Inferior parietal cortex (tissue), 1 donor: ENCODE measurements around the gene CENPO.

Experiments used
- DNase-seq: peaks from one replicate; pipeline ENCODE4 v3.0.0-alpha.2; 2016; ENCODE audit errors: extremely low spot score

The CENPO gene

GRCh38 chr2:24838541-24838940 is 45.3 kb downstream of the CENPO start:
- DNase-seq: no peak

GRCh38 chr2:24839729-24840128 is 46.5 kb downstream of the CENPO start:
- DNase-seq: no peak

- no peak for DNase-seq
Observed at GRCh38 chr2:24840164-24840869, 47.1 kb downstream of the CENPO start.

- DNase-seq: no peak
Observed at GRCh38 chr2:24840962-24841945, 48.0 kb downstream of the CENPO start.

GRCh38 chr2:24842081-24843050 is 49.1 kb downstream of the CENPO start:
- DNase-seq: no peak

GRCh38 chr2:24843330-24843860 is 50.2 kb downstream of the CENPO start:
- DNase-seq: no peak

- no peak for DNase-seq
Observed at GRCh38 chr2:24844023-24844685, 50.9 kb downstream of the CENPO start.

- no peak for DNase-seq
Observed at GRCh38 chr2:24845691-24846090, 52.5 kb downstream of the CENPO start.

GRCh38 chr2:24850944-24851343 is 57.7 kb downstream of the CENPO start:
- DNase-seq: no peak

- no peak for DNase-seq
Observed at GRCh38 chr2:24852026-24852425, 58.8 kb downstream of the CENPO start.

- DNase-seq: no peak
Observed at GRCh38 chr2:24852431-24853020, 59.3 kb downstream of the CENPO start.

GRCh38 chr2:24853046-24853445 is 59.8 kb downstream of the CENPO start:
- no peak for DNase-seq

- no peak for DNase-seq
Observed at GRCh38 chr2:24853996-24854395, 60.8 kb downstream of the CENPO start.

GRCh38 chr2:24855022-24855622 is 61.9 kb downstream of the CENPO start:
- DNase-seq: no peak

- DNase-seq: no peak
Observed at GRCh38 chr2:24855726-24856125, 62.5 kb downstream of the CENPO start.

GRCh38 chr2:24856791-24857211 is 63.6 kb downstream of the CENPO start:
- DNase-seq: no peak

- no peak for DNase-seq
Observed at GRCh38 chr2:24857746-24858145, 64.5 kb downstream of the CENPO start.

- no peak for DNase-seq
Observed at GRCh38 chr2:24858996-24859395, 65.8 kb downstream of the CENPO start.

- DNase-seq: no peak
Observed at GRCh38 chr2:24859968-24860600, 66.9 kb downstream of the CENPO start.

GRCh38 chr2:24860631-24861030 is 67.4 kb downstream of the CENPO start:
- DNase-seq: no peak
